Mesothelial cell of epicardium (in vitro differentiated cells): ENCODE data around the gene GNAZ. TPM values are rescaled to one million over a fixed set of nuclear protein-coding genes. Genes with fewer than 3 reads are reported as not detected.

Experiments used
- DNase-seq, 2 experiments: peaks; one replicate each; pipeline ENCODE4 v3.0.0; 2021; ENCODE audit warnings: low spot score in 2 of 2; ENCODE audit not compliant: unreplicated experiment in 2 of 2
- H3K27ac Mint-ChIP-seq: 2 replicates; pipeline ENCODE4 v1.8.0; 2021; ENCODE audit warnings: mixed read lengths
- H3K27me3 Mint-ChIP-seq: 2 replicates; pipeline ENCODE4 v1.8.0; 2021; ENCODE audit warnings: low read depth, mixed read lengths
- H3K36me3 Mint-ChIP-seq: 2 replicates; pipeline ENCODE4 v1.8.0; 2021; ENCODE audit warnings: mixed read lengths
- H3K4me1 Mint-ChIP-seq: 2 replicates; pipeline ENCODE4 v1.8.0; 2021; ENCODE audit warnings: mixed read lengths
- H3K4me3 Mint-ChIP-seq: 2 replicates; pipeline ENCODE4 v1.8.0; 2021; ENCODE audit warnings: mild to moderate bottlenecking, moderate library complexity, mixed read lengths
- H3K9me3 Mint-ChIP-seq: 2 replicates; pipeline ENCODE4 v1.8.0; 2021; ENCODE audit warnings: mixed read lengths
- CTCF ChIP-seq: fragments of 200-600 bp; sonication (generic); IDR thresholded peaks from one replicate; pipeline ENCODE4 v1.5.0; 2021; ENCODE audit warnings: antibody characterized with exemption; ENCODE audit not compliant: unreplicated experiment
- total RNA-seq: library from RNA; stranded (reverse); gene quantifications from 3 replicates; pipeline ENCODE4 v1.2.1, GENCODE V29; 2021

The GNAZ gene
- total RNA-seq, 1 donor from 2014 or later: 6.5 TPM

- Mint-ChIP-seq H3K27me3 (peaks cover 41% of the 10 kb centered on the region), H3K36me3 (no peaks in the 10 kb centered on the region), H3K4me1 (peaks cover 26% of the 10 kb centered on the region), H3K27ac (no peak overlapping the region), H3K9me3 (no peaks in the 10 kb centered on the region), H3K4me3 (no peak overlapping the region)
- DNase-seq: no peak
- TF ChIP-seq CTCF: no peak
Observed at GRCh38 chr22:23073526-23074229, 3.4 kb downstream of the GNAZ start.

- no peak overlapping the region for H3K4me3 Mint-ChIP-seq
- H3K9me3 Mint-ChIP-seq: no peaks in the 10 kb centered on the region
Observed at GRCh38 chr22:23074451-23074850, 4.1 kb downstream of the GNAZ start.

GRCh38 chr22:23075050-23075449, 4.7 kb downstream of the GNAZ start:
- DNase-seq: no peak
- Mint-ChIP-seq H3K27me3 (peaks cover 31% of the 10 kb centered on the region), H3K4me3 (no peak overlapping the region), H3K36me3 (no peaks in the 10 kb centered on the region), H3K9me3 (no peaks in the 10 kb centered on the region), H3K27ac (no peak overlapping the region), H3K4me1 (peaks cover 23% of the 10 kb centered on the region)
- no peak for TF ChIP-seq CTCF

More at GRCh38 chr22:23074451-23074850, 4.1 kb downstream of the GNAZ start:
- Mint-ChIP-seq H3K36me3 (no peaks in the 10 kb centered on the region), H3K27ac (no peak overlapping the region), H3K4me1 (peaks cover 26% of the 10 kb centered on the region), H3K27me3 (peaks cover 34% of the 10 kb centered on the region)
- no peak for DNase-seq
- TF ChIP-seq CTCF: no peak

- peaks cover 31% of the 10 kb centered on the region for H3K27me3 Mint-ChIP-seq
- H3K4me1 Mint-ChIP-seq: peaks cover 23% of the 10 kb centered on the region
- H3K36me3 Mint-ChIP-seq: no peaks in the 10 kb centered on the region
- no peak overlapping the region for H3K4me3 Mint-ChIP-seq
- H3K27ac Mint-ChIP-seq: no peak overlapping the region
- no peak for DNase-seq
- no peaks in the 10 kb centered on the region for H3K9me3 Mint-ChIP-seq
- TF ChIP-seq CTCF: no peak
Observed at GRCh38 chr22:23075525-23076216, 5.4 kb downstream of the GNAZ start.

GRCh38 chr22:23076896-23077572, 6.7 kb downstream of the GNAZ start:
- TF ChIP-seq CTCF: no peak
- Mint-ChIP-seq H3K27ac (no peak overlapping the region), H3K4me1 (peaks cover 12% of the 10 kb centered on the region), H3K4me3 (no peak overlapping the region), H3K36me3 (no peaks in the 10 kb centered on the region), H3K27me3 (peaks cover 18% of the 10 kb centered on the region), H3K9me3 (no peaks in the 10 kb centered on the region)
- DNase-seq: no peak
